ENCODE data around the gene ENTR1. TPM values are rescaled to one million over a fixed set of nuclear protein-coding genes. Genes with fewer than 3 reads are reported as not detected.

Gene ENTR1
- total and polyA plus RNA-seq, 2 of the 4 experiments (the other 2 are of a cell fraction) = 14.5 to 37.3 TPM

DNA sequence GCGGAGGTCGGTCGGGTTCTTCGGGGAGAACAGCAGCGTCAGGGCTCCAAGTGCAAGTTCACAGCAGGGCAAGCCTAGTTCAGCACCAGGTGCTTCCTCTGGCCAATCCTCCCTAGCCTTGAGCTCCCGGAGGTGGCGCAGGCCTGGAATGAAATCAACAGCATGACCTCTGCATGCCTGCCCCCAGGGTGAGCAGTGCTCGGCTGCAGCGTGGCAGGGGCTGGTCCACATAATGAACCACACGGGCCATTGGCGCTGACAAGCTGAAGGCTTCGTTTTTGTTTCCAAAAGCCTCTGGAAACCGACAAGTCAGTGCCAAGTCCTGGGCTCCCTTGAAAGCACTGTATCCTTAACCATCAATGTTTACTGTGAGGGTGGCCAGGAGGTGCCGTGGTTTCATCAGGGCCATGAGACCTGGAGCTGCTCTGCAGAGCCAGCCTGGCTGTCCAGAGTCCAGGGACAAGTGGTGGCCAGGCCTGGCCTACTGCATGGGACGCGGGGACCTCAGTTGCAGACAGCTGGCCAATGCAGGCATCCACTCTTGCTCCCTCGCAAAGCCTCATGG lies 31.3 kb upstream of the ENTR1 start:
- no peaks in the 10 kb centered on the region for H3K27me3 ChIP-seq (ENCODE audit: control insufficient read depth, insufficient read depth, low read length)
- no peak overlapping the region for H4K5ac ChIP-seq (ENCODE audit: low read depth, low read length)
- 86% methylated on average over 10 of the region's 17 CpGs; no CpG with 5 or more reads in 1 of the 2 experiments for WGBS, 2 experiments (ENCODE audit: extremely low coverage in 2 of 2, insufficient read length in 1 of 2)
- H3K4me3 ChIP-seq (ENCODE audit: insufficient read depth, low read depth, low read length) = no peak overlapping the region
- no peak overlapping the region for H4K91ac ChIP-seq (ENCODE audit: insufficient read depth, low read depth, low read length)
- H2BK15ac ChIP-seq (ENCODE audit: low read depth, low read length) = no peak overlapping the region
- no peak overlapping the region for H3K14ac ChIP-seq (replicated peaks; ENCODE audit: low read depth, low read length)
- no peak overlapping the region for H2AFZ ChIP-seq (replicated peaks; ENCODE audit: low read length, poor library complexity)
- H2AK9ac ChIP-seq (replicated peaks; ENCODE audit: low read depth, low read length, poor library complexity) = no peak overlapping the region
- H2BK120ac ChIP-seq (ENCODE audit: low read depth, low read length) = no peak overlapping the region
- no peak overlapping the region for H3K9ac ChIP-seq (ENCODE audit: low read depth, low read length)
- no peak overlapping the region for H3K56ac ChIP-seq (ENCODE audit: extremely low read depth, insufficient read depth, low read length)
- no peak overlapping the region for H3K18ac ChIP-seq (ENCODE audit: low read depth, low read length)
- CTCF ChIA-PET = no interaction called here
- H3K36me3 ChIP-seq (ENCODE audit: control insufficient read depth, insufficient read depth, low read length) = peaks cover 61% of the 10 kb centered on the region
- no peak for ATAC-seq (ENCODE audit: low read depth)
- H2BK5ac ChIP-seq (ENCODE audit: low read depth, low read length, poor library complexity, severe bottlenecking) = no peak overlapping the region
- peaks cover 50% of the 10 kb centered on the region for H4K20me1 ChIP-seq (ENCODE audit: insufficient read depth, low read length)
- H3K4ac ChIP-seq (ENCODE audit: low read depth, low read length) = no peak overlapping the region
- no peaks in the 10 kb centered on the region for H3K9me3 ChIP-seq (ENCODE audit: control insufficient read depth, insufficient read depth, low read length)
- no peak overlapping the region for H3K23ac ChIP-seq (ENCODE audit: low read depth, low read length)
- no peak for DNase-seq
- H3K27ac ChIP-seq (ENCODE audit: insufficient read depth, low read length) = no peak overlapping the region
- in situ Hi-C loops (cut with MboI; ENCODE audit: low sequenced_read_pairs) (no loop called here), intact Hi-C loops (cut with micrococcal nuclease) (no loop called here), dilution Hi-C loops (cut with HindIII; ENCODE audit: low sequenced_read_pairs, unreplicated experiment) (no loop called here)
- H3K9me1 ChIP-seq (ENCODE audit: insufficient read depth, low read length) = peaks cover 5% of the 10 kb centered on the region; the same call in 1 of the 2 replicates
- POLR2A ChIA-PET (ENCODE audit: unreplicated experiment) = no interaction called here
- peaks cover 0 to 58% of the 10 kb centered on the region in 2 experiments; a peak in 3 of 4 replicates for H3K79me1 ChIP-seq (ENCODE audit: low read depth in 1 of 2, low read length in 2 of 2)
- TF ChIP-seq MAZ (IDR thresholded peaks at IDR 0.05; ENCODE audit: borderline replicate concordance, low read depth, low read length) (no peak), MAFK (IDR thresholded peaks at IDR 0.05; ENCODE audit: low read depth, low read length) (no peak), MXI1 (IDR thresholded peaks at IDR 0.05; ENCODE audit: borderline replicate concordance, low read depth, low read length) (no peak), BHLHE40 (IDR thresholded peaks at IDR 0.05; ENCODE audit: low read depth, low read length) (no peak), POLR2A (IDR thresholded peaks at IDR 0.05; ENCODE audit: low read depth, low read length) (no peak), SMC3 (IDR thresholded peaks at IDR 0.05; ENCODE audit: low read depth, low read length) (no peak), FOS (IDR thresholded peaks at IDR 0.05; ENCODE audit: low read depth, low read length) (no peak), RAD21 (IDR thresholded peaks at IDR 0.05; ENCODE audit: low read length) (no peak), CEBPB (IDR thresholded peaks at IDR 0.05; ENCODE audit: low read depth, low read length) (no peak), RFX5 (IDR thresholded peaks at IDR 0.05; ENCODE audit: low read depth, low read length) (no peak), RCOR1 (IDR thresholded peaks at IDR 0.05; ENCODE audit: insufficient replicate concordance, low read length) (no peak), NFE2L2 (IDR thresholded peaks at IDR 0.05; ENCODE audit: low read depth, low read length) (no peak), CHD1 (IDR thresholded peaks at IDR 0.05; ENCODE audit: low read depth, low read length) (no peak)
- TF ChIP-seq, protein P1, sequence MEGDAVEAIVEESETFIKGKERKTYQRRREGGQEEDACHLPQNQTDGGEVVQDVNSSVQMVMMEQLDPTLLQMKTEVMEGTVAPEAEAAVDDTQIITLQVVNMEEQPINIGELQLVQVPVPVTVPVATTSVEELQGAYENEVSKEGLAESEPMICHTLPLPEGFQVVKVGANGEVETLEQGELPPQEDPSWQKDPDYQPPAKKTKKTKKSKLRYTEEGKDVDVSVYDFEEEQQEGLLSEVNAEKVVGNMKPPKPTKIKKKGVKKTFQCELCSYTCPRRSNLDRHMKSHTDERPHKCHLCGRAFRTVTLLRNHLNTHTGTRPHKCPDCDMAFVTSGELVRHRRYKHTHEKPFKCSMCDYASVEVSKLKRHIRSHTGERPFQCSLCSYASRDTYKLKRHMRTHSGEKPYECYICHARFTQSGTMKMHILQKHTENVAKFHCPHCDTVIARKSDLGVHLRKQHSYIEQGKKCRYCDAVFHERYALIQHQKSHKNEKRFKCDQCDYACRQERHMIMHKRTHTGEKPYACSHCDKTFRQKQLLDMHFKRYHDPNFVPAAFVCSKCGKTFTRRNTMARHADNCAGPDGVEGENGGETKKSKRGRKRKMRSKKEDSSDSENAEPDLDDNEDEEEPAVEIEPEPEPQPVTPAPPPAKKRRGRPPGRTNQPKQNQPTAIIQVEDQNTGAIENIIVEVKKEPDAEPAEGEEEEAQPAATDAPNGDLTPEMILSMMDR (conservative IDR thresholded peaks at IDR 0.05; ENCODE audit: low read depth, low read length) = no peak
- TF ChIP-seq, protein P2, sequence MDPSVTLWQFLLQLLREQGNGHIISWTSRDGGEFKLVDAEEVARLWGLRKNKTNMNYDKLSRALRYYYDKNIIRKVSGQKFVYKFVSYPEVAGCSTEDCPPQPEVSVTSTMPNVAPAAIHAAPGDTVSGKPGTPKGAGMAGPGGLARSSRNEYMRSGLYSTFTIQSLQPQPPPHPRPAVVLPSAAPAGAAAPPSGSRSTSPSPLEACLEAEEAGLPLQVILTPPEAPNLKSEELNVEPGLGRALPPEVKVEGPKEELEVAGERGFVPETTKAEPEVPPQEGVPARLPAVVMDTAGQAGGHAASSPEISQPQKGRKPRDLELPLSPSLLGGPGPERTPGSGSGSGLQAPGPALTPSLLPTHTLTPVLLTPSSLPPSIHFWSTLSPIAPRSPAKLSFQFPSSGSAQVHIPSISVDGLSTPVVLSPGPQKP (IDR thresholded peaks at IDR 0.05; ENCODE audit: borderline replicate concordance, low read depth, low read length) = no peak
- TF ChIP-seq, protein P3, sequence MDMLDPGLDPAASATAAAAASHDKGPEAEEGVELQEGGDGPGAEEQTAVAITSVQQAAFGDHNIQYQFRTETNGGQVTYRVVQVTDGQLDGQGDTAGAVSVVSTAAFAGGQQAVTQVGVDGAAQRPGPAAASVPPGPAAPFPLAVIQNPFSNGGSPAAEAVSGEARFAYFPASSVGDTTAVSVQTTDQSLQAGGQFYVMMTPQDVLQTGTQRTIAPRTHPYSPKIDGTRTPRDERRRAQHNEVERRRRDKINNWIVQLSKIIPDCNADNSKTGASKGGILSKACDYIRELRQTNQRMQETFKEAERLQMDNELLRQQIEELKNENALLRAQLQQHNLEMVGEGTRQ (IDR thresholded peaks at IDR 0.05; ENCODE audit: low read depth, low read length) = no peak
- H2BK20ac ChIP-seq (ENCODE audit: low read depth, low read length) = no peak overlapping the region
- H3K4me2 ChIP-seq (ENCODE audit: low read depth, low read length) = no peak overlapping the region
- H2AK5ac ChIP-seq (ENCODE audit: low read depth, low read length) = no peak overlapping the region
- H3K4me1 ChIP-seq (ENCODE audit: control insufficient read depth, insufficient read depth, low read length) = peaks cover 7% of the 10 kb centered on the region
- H4K8ac ChIP-seq (ENCODE audit: low read depth in 2 of 2, low read length in 2 of 2) = no peak overlapping the region
- BruUV-seq (replicated peaks) = no TSS peak

Measured in IMR-90 (cell line).